ENCODE results near the gene IFI27.

The IFI27 gene

DNA sequence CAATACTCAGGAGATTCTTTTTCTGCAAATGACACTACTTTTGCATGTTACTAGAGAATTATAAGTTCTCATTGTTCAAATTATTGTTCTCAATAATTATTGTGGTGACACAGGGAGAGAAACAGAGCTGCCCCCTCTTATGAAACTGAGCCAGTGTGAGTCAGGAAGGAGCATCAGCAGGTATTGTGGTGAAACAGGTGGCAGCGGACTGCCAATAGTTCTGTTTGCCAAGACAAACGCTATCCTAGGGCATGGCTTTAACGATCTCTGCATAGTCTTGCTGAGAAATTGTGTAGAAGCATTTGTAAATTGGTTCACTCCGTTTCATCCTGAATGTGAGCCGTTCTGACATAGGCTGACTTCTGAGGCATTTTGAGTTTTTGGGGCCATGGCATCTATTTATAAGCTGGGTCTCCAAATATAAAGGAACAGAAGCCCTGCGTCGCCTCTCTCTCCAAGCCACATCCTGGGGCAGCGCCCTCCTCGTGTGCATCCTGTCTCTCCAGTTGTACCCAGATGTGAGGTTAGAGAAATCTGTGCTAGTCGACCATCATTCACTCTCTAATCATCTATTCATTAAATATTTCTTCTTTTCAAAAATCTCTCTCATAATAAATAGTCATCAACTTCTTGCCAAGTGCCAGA, 47.8 kb downstream of the IFI27 start:
- DNase-seq: no peak

DNA sequence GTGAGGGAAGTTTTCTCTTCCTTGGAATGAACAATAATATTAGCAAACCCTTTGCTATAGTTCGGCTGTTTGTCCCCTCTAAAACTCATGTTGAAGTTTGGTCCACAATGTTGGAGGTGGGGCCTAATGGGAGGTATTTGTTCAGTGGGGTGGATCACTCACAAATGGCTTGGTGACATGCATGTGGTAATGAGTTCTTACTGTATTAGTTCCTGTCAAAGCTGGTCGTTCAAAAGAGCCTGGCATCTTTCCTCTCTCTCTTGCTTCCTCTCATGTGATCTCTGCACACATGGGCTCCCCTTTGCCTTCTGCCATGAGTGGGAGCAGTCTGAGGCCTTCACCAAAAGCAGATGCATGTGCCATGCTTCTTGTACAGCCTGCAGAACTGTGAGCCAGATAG, 50.5 kb downstream of the IFI27 start:
- DNase-seq: no peak

GRCh38 chr14:94161981-94162380, 51.4 kb downstream of the IFI27 start:
- DNase-seq: no peak

DNA sequence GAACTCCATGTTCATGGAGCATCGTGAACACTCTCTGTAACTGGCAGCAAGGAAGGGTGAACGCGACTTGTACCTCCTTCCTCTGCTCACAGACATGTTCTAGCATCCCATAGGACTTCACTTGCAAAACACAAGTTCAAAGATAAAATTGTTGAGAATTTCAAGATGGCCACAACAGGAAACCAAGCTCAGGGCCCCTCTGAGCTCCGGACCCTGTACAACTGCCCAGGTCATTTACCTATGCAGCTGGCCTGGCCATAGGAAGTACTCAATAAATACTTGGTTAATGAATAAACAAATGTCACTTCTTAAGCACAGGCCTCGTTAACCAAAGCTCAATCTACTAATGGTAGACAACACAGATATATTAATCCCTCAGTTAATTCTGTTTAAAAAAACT, 51.9 kb downstream of the IFI27 start:
- DNase-seq: no peak

DNA sequence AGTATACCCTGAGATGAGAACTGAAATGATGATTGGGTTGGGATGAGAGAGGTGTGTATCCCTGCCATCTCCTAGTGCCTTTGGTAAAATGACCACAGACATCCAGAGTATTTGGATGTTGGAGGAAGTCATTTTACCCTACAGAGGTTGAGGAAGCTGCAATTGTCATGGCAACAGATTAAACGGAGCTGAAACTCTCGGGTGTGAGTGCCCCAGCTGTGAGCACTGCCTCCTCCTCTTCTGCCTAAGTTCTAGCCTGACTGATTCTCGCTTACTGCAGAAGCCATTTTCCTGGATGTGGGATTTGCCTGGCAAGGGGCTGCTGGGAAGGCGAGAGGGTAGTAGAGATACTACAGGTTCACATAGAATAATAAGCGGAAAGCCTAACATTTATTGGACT, 53.3 kb downstream of the IFI27 start:
- no peak for DNase-seq

GRCh38 chr14:94164685-94165431, 54.3 kb downstream of the IFI27 start:
- no peak for DNase-seq

- DNase-seq: no peak
Observed at GRCh38 chr14:94165744-94166143, 55.2 kb downstream of the IFI27 start.
